ENCODE results near the gene TTC39B.

Gene TTC39B

DNA sequence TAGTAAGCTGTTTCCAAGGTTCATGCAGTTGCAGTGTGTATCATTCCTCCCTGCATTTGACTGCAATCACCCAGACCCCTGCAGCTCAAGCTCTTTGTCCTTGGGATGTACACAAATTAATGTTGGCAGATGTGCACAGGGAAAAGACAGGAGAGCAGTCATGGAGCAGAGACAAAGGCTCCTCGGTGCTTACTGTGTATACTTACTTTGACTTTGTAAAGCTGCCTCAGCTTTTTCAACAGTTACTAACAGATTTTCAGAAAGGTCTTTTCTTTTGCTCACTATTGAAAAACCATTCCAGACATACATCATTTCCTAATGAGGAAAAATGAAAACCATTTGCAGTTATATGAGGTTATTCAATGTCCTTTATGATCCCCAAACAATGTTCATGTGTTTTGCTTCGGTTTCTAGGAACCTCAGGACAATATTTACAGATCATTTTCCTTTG, 124.9 kb downstream of the TTC39B start:
- DNase-seq (ENCODE audit: low spot score), result no peak
- H3K27ac ChIP-seq, result no peak overlapping the region
- POLR2A ChIA-PET (ENCODE audit: low non-redundant PET), result no interaction called here
- CTCF ChIA-PET, result no interaction called here
- TF ChIP-seq, protein P1, sequence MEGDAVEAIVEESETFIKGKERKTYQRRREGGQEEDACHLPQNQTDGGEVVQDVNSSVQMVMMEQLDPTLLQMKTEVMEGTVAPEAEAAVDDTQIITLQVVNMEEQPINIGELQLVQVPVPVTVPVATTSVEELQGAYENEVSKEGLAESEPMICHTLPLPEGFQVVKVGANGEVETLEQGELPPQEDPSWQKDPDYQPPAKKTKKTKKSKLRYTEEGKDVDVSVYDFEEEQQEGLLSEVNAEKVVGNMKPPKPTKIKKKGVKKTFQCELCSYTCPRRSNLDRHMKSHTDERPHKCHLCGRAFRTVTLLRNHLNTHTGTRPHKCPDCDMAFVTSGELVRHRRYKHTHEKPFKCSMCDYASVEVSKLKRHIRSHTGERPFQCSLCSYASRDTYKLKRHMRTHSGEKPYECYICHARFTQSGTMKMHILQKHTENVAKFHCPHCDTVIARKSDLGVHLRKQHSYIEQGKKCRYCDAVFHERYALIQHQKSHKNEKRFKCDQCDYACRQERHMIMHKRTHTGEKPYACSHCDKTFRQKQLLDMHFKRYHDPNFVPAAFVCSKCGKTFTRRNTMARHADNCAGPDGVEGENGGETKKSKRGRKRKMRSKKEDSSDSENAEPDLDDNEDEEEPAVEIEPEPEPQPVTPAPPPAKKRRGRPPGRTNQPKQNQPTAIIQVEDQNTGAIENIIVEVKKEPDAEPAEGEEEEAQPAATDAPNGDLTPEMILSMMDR (conservative IDR thresholded peaks at IDR 0.05; ENCODE audit: low read depth), result no peak

DNA sequence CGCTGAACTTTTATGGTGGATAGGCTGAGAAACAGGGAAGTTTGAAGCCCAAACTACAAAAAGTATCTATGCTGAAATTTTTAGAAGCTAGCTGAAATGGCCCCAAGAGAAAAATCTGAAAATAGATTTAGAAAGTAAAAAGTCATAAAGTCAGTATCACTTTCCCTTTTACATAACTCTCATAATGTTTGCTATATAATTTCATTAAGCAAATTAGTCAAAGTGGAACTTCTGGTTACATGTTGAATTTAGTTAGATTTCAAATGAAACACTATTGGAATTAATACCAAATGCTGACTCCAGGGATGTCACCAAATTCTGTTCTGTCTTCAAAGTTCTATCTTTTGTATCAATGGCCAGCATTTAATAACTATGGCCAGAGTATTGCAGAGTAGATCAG, 126.9 kb downstream of the TTC39B start:
- TF ChIP-seq, protein P1 (conservative IDR thresholded peaks at IDR 0.05; ENCODE audit: low read depth), result no peak
- CTCF ChIA-PET, result no interaction called here
- no peak overlapping the region for H3K27ac ChIP-seq

DNA sequence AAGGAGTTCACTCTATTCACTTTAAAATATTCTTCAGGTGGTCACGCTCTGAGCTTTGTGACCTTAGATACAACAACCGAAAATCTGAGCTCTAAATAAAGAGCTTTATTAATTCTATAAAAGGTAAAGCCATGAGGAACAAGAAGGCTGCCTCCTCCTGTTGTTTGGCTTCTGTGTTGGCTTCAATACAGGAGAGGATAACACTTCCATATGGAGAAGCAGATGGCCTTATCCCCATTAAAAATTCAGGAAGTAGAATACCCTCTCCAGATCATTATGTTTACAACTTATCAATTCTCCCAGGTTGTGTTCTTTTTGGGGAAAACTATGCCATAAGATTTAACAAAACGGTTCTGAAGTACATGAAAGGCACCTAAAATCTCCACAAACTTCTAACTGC, 128.4 kb downstream of the TTC39B start:
- TF ChIP-seq, protein P1 (conservative IDR thresholded peaks at IDR 0.05; ENCODE audit: low read depth), result no peak
- DNase-seq (ENCODE audit: low spot score), result no peak
- ChIA-PET POLR2A (ENCODE audit: low non-redundant PET) (interaction anchor here (0.6 kb wide), 1 partner anchor 220 kb away, joined by 3 read pairs; no protein-coding TSS in a partner anchor), CTCF (no interaction called here)
- H3K27ac ChIP-seq, result no peak overlapping the region

More for the DNA sequence above, 126.9 kb downstream of the TTC39B start:
- no peak for DNase-seq (ENCODE audit: low spot score)
- POLR2A ChIA-PET (ENCODE audit: low non-redundant PET), result no interaction called here

DNA sequence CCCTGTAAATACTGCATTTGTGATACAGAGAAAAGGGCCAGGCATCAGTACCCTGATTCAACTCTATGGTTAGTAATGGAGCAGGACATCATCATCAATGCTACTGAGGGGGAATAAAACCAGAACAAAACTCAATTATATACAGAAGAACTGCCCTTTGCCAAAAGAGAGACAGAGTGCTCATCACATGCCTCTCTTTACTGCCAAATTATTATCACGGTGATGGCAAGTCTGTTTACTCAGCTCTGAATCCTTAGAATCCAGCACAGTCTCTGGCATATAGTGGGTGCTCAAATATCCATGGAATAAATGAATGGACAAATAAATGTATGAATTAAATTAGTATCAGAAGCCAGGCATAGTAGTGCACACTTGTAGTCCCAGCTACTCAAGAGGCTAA, 130.2 kb downstream of the TTC39B start:
- no peak for DNase-seq (ENCODE audit: low spot score)
- CTCF ChIA-PET, result interaction anchor here (0.6 kb wide), 1 partner anchor 55 kb away, joined by 3 read pairs; no protein-coding TSS in a partner anchor
- POLR2A ChIA-PET (ENCODE audit: low non-redundant PET), result no interaction called here
- TF ChIP-seq, protein P1 (conservative IDR thresholded peaks at IDR 0.05; ENCODE audit: low read depth), result no peak
- no peak overlapping the region for H3K27ac ChIP-seq

DNA sequence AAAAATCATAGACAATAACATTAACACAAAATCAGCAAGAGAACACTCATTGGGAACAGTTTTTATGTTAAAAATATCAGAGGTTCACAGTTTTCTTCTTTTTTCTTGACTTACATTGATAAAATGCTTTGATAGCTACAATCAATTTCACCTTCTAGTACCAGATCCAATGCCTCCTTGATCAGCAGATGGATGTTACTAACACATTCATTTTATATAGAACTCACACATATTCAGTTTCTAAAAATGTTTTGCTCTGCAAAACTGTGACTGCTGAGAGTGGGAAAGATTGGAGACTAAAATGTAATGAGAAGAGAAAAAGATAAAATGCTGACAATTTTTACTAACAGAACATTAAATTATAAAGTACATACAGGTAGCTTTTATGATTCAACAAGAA, 143.1 kb downstream of the TTC39B start:
- no peak overlapping the region for H3K27ac ChIP-seq
- CTCF ChIA-PET, result no interaction called here
- TF ChIP-seq, protein P1 (conservative IDR thresholded peaks at IDR 0.05; ENCODE audit: low read depth), result no peak
- no peak for DNase-seq (ENCODE audit: low spot score)
- POLR2A ChIA-PET (ENCODE audit: low non-redundant PET), result no interaction called here

DNA sequence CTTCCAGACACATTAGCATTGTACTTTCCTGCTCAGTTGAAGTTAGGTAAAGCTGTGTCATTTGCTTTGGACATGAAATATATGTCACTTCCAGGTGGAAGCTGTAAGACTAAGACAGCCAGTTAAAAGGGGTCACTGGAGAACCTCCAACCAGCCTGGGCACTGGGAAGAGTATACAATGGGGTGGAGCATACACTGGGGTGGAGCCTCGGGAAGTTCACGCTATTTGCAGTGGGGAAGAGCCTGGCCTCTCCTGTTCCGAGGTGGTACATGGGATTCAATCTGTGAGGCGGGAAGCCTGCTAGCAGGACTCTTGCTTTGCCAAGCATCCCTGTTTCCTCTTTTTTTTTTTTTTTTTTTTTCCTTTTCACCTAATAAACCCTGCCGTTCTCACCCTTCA, 145.3 kb downstream of the TTC39B start:
- ChIA-PET CTCF (no interaction called here), POLR2A (ENCODE audit: low non-redundant PET) (no interaction called here)
- no peak overlapping the region for H3K27ac ChIP-seq
- no peak for DNase-seq (ENCODE audit: low spot score)
- TF ChIP-seq, protein P1 (conservative IDR thresholded peaks at IDR 0.05; ENCODE audit: low read depth), result no peak

DNA sequence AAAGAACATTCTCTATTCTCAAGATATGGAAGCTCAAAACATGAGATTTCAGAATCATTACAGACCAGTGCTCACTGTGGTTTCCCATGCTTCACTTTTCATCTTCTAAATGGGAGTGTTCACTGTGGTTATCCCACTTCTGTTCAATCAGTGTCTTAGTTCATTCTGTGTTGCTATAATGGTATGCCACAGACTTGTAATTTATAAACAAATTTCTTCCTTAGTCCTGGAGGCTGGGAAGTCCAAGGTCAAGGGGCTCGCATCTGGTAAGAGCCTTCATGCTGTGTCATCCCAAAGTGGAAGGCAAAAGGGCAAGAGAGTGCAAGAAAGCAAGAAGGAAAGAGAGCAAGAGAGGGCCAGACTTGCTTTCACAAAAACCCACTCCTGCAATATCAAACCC, 146.3 kb downstream of the TTC39B start:
- ChIA-PET CTCF (interaction anchor here (0.7 kb wide), 1 partner anchor 18 kb away, joined by 3 read pairs; no protein-coding TSS in a partner anchor), POLR2A (ENCODE audit: low non-redundant PET) (no interaction called here)
- H3K27ac ChIP-seq, result no peak overlapping the region
- TF ChIP-seq, protein P1 (conservative IDR thresholded peaks at IDR 0.05; ENCODE audit: low read depth), result no peak
- no peak for DNase-seq (ENCODE audit: low spot score)

Data from RWPE1 (cell line).